Embryonic facial prominence (tissue), 1 donor: ENCODE measurements around the gene ZNF556.
"Not testable (repeated sequence)": the region's sequence is repeated elsewhere in the genome, so short reads cannot be mapped to it uniquely, and the experiment has no call there.

Source experiments
- DNase-seq: peaks from one replicate; pipeline ENCODE4 v3.0.0-alpha.2; 2016; ENCODE audit errors: extremely low spot score

Gene ZNF556

GRCh38 chr19:2853015-2853606, 14.0 kb upstream of the ZNF556 start:
- DNase-seq, result no peak

DNA sequence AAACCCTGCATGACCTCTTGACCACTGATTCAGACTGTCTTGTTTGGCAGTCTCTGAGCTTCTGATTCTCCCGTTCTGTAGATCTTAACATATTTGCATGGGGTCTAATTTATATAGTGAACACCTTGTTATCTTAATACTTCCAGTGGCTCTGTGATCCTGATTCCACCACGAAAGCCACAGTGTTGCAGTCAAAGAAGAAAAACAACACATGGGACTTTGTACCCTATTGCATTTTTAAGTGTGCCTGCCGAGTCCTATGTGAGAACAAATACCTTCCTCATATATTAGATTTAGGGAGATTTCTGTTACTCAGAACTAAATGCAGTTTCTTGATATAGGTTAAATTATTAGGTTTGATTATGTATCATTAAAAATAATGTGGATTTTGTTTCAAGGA, 12.3 kb upstream of the ZNF556 start:
- DNase-seq, result no peak

- no peak for DNase-seq
These were observed 10.6 kb upstream of the ZNF556 start for GRCh38 chr19:2856457-2857050.

DNA sequence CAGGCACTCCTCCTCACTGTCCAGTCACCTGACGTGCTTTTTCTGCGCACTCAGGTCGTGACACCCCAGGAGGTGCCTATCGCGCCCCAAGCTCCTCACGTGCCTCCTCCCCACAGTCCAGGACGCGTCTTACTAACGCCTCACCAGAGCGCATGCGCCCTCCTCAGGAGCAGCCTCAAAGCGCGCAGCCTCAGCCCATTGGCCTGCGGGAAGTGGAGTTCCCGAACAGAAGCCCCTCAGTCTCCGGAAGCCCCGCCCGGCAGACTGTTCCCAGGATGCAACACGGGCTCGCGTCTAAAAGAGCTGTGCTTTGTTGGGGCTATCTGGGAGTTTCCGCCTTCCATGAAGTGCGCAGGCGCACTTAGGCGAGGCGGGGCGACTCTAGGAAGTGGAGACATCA, 8.3 kb upstream of the ZNF556 start:
- no peak for DNase-seq

DNA sequence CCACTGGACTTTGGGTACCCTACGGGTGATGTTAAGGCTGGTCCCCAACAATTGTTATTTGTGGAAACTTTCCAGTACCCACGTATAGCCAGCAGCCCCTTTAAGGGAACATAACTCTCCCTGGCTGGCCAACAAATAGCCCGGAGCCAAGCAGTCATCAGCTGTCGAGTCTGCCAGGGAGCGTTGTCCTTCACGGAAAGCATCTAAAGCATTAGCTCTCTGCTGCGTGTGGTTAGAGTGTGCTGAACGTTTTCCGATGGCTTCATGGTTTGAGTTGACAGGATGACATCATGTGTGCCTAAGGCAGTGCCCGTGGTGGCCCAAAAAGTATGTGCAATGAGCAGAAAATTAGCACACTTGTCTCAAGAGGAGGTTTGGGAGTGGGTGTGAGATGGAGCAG, 3.3 kb upstream of the ZNF556 start:
- DNase-seq, result no peak

- no peak for DNase-seq
These were observed 1.6 kb upstream of the ZNF556 start for GRCh38 chr19:2865334-2866100.

- no peak for DNase-seq
These were observed 575 bp upstream of the ZNF556 start for GRCh38 chr19:2866495-2867024.

DNA sequence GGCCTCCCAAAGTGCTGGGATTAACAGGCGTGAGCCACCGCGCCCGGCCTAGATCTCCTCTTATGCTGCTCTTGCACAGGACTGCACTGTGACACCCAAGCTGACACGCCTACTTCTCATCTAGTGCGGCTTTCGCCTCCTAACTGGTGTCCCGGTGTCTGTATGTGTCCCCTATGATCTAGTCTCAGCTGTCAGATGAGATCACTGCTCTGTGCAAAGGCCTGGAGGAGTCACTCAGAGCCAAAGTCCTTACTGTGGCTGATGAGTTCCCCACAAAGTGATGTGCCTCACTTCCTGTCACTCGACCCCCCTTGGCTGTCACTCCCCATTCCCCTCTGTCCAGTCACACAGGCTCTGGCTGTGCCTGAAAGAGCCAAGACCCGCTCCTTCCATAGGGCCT, 2.5 kb downstream of the ZNF556 start:
- no peak for DNase-seq

DNA sequence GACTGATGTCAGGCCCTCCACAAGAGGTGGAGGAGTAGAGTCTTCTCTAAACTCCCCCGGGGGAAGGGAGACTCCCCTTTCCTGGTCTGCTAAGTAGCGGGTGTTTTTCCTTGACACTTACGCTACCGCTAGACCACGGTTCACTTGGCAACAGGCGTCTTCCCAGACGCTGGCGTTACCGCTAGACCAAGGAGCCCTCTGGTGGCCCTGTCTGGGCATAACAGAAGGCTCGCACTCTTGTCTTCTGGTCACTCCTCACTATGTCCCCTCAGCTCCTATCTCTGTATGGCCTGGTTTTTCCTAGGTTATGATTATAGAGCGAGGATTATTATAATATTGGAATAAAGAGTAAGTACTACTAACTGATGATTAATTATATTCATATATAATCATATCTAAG, 5.0 kb downstream of the ZNF556 start:
- DNase-seq, result not testable (repeated sequence)

DNA sequence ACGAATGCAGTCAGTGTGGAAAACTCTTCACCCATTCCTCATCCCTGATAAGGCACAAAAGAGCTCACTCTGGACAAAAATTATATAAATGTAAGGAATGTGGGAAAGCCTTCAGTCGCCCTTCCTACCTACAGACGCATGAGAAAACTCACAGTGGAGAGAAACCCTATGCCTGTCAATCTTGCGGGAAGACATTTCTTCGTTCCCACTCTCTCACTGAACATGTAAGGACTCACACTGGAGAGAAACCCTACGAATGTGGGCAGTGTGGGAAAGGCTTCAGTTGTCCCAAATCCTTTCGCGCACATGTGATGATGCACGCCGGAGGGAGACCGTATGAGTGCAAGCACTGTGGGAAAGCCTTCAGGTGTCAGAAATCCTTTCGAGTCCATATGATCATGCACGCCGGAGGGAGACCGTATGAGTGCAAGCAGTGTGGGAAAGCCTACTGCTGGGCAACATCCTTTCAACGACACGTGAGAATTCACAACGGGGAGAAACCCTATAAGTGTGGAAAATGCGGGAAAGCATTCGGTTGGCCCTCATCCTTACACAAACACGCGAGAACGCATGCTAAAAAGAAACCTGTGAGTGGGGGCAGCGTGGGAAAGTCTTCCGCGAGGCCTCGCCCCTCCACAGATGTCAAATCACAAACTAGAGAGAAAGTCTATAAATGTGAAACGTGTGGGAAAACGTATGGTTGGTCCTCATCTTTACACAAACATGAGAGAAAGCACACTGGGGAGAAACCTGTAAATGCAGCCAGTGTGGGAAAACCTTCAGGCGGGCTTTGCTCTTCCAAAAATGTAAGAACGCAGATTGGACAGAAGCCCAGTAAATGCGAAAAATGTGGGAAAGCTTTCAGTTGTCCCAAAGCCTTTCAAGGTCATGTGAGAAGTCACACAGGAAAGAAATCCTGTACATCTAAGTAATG, 10.5 kb downstream of the ZNF556 start:
- no peak for DNase-seq

DNA sequence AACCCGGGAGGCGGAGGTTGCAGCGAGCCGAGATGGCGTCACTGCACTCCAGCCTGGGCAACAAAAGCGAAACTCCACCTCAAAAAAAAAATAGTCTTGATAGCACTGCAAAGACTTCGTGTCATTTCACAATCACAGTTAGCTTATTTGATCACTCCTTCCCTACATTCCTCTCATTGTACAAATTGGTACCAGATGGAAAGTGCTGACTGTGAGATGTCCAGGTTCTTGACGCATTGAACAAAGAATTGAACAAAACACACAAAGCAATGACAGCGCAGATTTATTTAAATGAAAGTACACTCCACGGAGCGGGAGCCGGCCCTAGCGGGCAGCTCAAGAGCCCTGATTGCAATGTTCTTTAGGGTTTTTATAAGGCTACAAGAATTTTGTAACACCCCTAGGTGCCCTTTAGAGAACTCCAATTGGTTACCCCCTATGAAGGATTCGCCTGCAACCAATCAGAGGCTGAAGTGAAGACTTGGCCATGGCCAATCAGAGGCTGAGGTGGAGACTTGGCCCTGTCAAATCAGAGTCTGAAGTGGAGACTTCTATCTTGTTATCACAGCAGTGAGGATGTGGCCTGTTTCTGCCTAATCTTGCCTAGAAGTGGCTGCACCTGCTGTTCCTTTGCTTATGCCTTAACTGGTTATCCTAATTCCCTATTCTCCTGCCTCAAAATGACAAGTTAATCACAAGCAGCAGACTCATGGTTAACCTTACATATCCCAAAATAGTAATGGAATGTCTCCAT, 16.7 kb downstream of the ZNF556 start:
- DNase-seq, result no peak

- DNase-seq, result no peak
These were observed 18.6 kb downstream of the ZNF556 start for GRCh38 chr19:2885736-2886135.

DNA sequence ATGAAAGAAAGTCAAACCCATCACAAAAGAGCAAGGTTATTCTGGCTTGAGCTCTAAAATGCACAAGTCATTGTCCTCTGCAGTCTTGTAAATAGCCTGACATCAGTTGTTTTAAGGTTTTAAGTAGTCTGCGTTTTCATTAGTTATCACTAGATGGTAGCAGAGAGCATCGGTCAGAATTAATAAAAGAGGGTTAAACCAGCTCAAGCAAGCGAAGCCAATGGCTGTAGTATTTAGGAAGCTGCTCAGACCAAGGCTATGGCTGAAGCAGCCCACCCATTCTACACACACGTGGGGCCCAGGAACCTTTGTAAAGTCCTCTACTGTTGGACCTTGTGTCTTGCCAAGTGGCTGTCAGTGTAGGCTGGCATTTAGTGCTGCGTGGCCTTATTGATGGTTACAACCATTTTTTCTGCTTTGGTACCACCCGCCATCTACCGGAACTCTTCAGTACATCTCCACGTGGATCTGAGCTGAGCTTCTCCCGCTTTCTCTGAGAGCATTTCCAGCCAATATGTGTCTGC, 20.3 kb downstream of the ZNF556 start:
- DNase-seq, result no peak

DNA sequence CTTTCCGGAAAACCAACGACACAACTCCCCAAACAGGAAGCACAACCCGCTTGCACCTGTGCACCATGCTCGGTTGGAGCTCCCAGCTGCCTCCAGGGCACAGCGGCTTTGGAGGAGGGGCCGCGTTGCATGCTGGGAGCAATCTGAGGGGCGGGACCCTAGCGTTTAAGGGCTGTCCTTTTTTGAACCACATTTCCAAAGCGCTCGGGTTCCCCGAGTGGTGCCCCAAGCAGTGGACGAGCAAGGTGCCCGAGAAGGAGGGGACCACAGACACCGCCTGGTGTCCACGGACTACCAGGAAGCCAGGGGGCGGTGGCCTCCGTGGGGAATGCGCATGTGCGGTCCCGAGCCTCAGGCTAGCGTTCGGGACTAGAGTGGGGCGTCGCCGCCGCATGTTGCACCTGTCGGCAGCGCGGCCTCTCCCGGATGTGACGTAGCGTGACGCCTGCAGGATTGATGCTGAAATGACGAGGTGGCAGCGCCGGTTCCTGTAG, 21.6 kb downstream of the ZNF556 start:
- DNase-seq, result no peak

- not testable (repeated sequence) for DNase-seq
These were observed 23.4 kb downstream of the ZNF556 start for GRCh38 chr19:2890531-2890930.

DNA sequence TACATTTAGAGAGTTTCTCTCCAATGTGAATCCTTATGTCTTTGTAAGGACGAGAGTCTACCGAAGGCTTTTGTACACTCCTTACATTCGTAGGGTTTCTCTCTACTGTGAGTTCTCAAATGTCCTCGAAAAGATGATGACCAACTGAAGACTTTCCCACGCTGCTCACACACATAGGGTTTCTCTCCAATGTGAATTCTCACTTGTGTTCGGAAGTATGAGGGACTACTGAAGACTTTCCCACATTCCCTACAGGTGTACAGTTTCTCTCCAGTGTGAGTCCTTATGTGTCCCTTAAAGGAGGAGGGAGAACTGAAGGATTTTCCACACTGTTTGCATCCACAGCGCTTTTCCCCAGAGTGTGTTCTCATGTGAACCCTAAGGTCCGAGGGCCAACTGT, 29.6 kb downstream of the ZNF556 start:
- DNase-seq, result no peak

GRCh38 chr19:2900296-2901252, 33.4 kb downstream of the ZNF556 start, which contains the start of gene ZNF57:
TSS of gene ZNF57 (plus strand) at chr19:2900928. CDS start at chr19:2901046, 118 bp downstream.
- peak; percentile 94 for DNase-seq

GRCh38 chr19:2902590-2903218, 35.6 kb downstream of the ZNF556 start:
- DNase-seq, result no peak

GRCh38 chr19:2903326-2903725, 36.2 kb downstream of the ZNF556 start:
- DNase-seq, result not testable (repeated sequence)
